H1 (cell line): Measurements from ENCODE around the gene TMPRSS11B. TPM values are rescaled to one million over a fixed set of nuclear protein-coding genes. Genes with fewer than 3 reads are reported as not detected.

Experiments used
- CTCF ChIA-PET: fragments of 300-600 bp; sonication (Branson Sonifier 250); formaldehyde crosslinking; loops from one replicate; lab custom pipeline; 2021; ENCODE audit not compliant: partially characterized antibody; lab: Charles Lee
- POLR2A ChIA-PET: fragments of 300-600 bp; sonication (Branson Sonifier 250); formaldehyde crosslinking; loops from one replicate; lab custom pipeline; 2021; ENCODE audit warnings: inconsistent platforms; ENCODE audit not compliant: partially characterized antibody; lab: Charles Lee
- DNase-seq, 2 experiments: peaks; one replicate each; pipeline versions ENCODE4 v3.0.0 to v3.0.0-alpha.2; 2010 to 2022; ENCODE audit warnings: low spot score in 2 of 2, low read depth in 1 of 2, mixed read lengths in 1 of 2
- FAIRE-seq: peaks from 2 replicates; lab custom pipeline; 2011; peaks lifted over from hg19 to GRCh38; lab: Jason Lieb, UNC
- H2AFZ ChIP-seq: 2 replicates; pipeline ENCODE4 v1.8.1; 2012; ENCODE audit warnings: low read length, inconsistent platforms
- H2AK5ac ChIP-seq: 2 replicates; pipeline ENCODE4 v1.6.1; 2013; ENCODE audit warnings: low read depth, low read length
- H2BK120ac ChIP-seq: replicated peaks from 2 replicates; pipeline ENCODE3; 2013; ENCODE audit warnings: low read depth, low read length, inconsistent platforms
- H2BK12ac ChIP-seq: 2 replicates; pipeline ENCODE4 v1.6.1; 2013; ENCODE audit warnings: low read depth, low read length
- H2BK15ac ChIP-seq: 2 replicates; pipeline ENCODE4 v1.6.1; 2013; ENCODE audit warnings: low read length
- H2BK20ac ChIP-seq: 2 replicates; pipeline ENCODE4 v1.6.1; 2013; ENCODE audit warnings: low read length
- H2BK5ac ChIP-seq: 2 replicates; pipeline ENCODE4 v1.6.1; 2013; ENCODE audit warnings: low read depth, low read length
- H3K14ac ChIP-seq: 2 replicates; pipeline ENCODE4 v1.6.1; 2013; ENCODE audit warnings: inconsistent platforms; ENCODE audit not compliant: insufficient read length
- H3K18ac ChIP-seq: 2 replicates; pipeline ENCODE4 v1.6.1; 2013; ENCODE audit warnings: low read length; ENCODE audit errors: extremely low read depth
- H3K23ac ChIP-seq: 2 replicates; pipeline ENCODE4 v1.6.1; 2013; ENCODE audit warnings: inconsistent platforms; ENCODE audit not compliant: insufficient read length
- H3K23me2 ChIP-seq: 2 replicates; pipeline ENCODE4 v1.6.1; 2013; ENCODE audit warnings: low read depth, low read length
- H3K27ac ChIP-seq: 2 replicates; pipeline ENCODE4 v1.6.1; 2011; ENCODE audit warnings: low read depth, low read length, inconsistent platforms
- H3K27me3 ChIP-seq, 4 experiments: replicated peaks in 1 of 4; 1 replicate in 1 of 4; 2 replicates in 3 of 4; pipeline versions ENCODE4 v1.6.1 to v1.8.1; 2011 to 2013; ENCODE audit warnings: low read length in 3 of 4, mild to moderate bottlenecking in 3 of 4, inconsistent platforms in 2 of 4, mixed read lengths in 2 of 4, moderate library complexity in 1 of 4; ENCODE audit not compliant: control insufficient read depth in 3 of 4, insufficient read depth in 3 of 4; ENCODE audit errors: extremely low read depth in 1 of 4
- H3K36me3 ChIP-seq, 4 experiments: 2 replicates each; pipeline versions ENCODE4 v1.6.1 to v1.8.1; 2011 to 2013; ENCODE audit warnings: mild to moderate bottlenecking in 4 of 4, low read length in 3 of 4, moderate library complexity in 2 of 4, control low read depth in 1 of 4, inconsistent platforms in 1 of 4; ENCODE audit not compliant: insufficient read depth in 4 of 4, control insufficient read depth in 2 of 4
- H3K4ac ChIP-seq: replicated peaks from 2 replicates; pipeline ENCODE3; 2013; ENCODE audit warnings: low read length, low read depth, mixed read lengths, inconsistent platforms; ENCODE audit not compliant: insufficient read length
- H3K4me1 ChIP-seq, 4 experiments: replicated peaks in 1 of 4; 1 replicate in 1 of 4; 2 replicates in 3 of 4; pipeline versions ENCODE4 v1.6.1 to v1.8.1; 2011 to 2013; ENCODE audit warnings: low read length in 3 of 4, inconsistent platforms in 2 of 4, mixed read lengths in 1 of 4; ENCODE audit not compliant: insufficient read depth in 4 of 4, control insufficient read depth in 3 of 4
- H3K4me2 ChIP-seq, 2 experiments: 2 replicates each; pipeline versions ENCODE4 v1.6.1 to v1.8.1; 2011 to 2013; ENCODE audit warnings: low read depth in 2 of 2, low read length in 2 of 2, control low read depth in 1 of 2, inconsistent platforms in 1 of 2, mild to moderate bottlenecking in 1 of 2; ENCODE audit not compliant: insufficient read depth in 1 of 2
- H3K4me3 ChIP-seq, 4 experiments: fragments of 200-600, 300-600 bp in 1 of 4; sonication (generic), shearing (Covaris generic), sonication (Bioruptor Twin) in 1 of 4; 2 replicates each; pipeline versions ENCODE4 v1.5.1 to v1.8.1; 2011 to 2016; ENCODE audit warnings: low read length in 4 of 4, low read depth in 3 of 4, control low read depth in 2 of 4, inconsistent platforms in 2 of 4, mild to moderate bottlenecking in 2 of 4, mixed read lengths in 1 of 4, moderate library complexity in 1 of 4; ENCODE audit not compliant: insufficient read depth in 2 of 4; ENCODE audit errors: extremely low read depth in 1 of 4
- H3K56ac ChIP-seq: replicated peaks from 2 replicates; pipeline ENCODE3; 2013; ENCODE audit warnings: low read depth, mild to moderate bottlenecking, mixed read lengths, low read length, inconsistent platforms; ENCODE audit not compliant: insufficient read length
- H3K79me1 ChIP-seq: 2 replicates; pipeline ENCODE4 v1.6.1; 2013; ENCODE audit warnings: low read depth, low read length, control low read depth
- H3K79me2 ChIP-seq, 2 experiments: 2 replicates each; pipeline versions ENCODE4 v1.6.1 to v1.8.1; 2012 to 2013; ENCODE audit warnings: low read length in 2 of 2, mild to moderate bottlenecking in 2 of 2, inconsistent platforms in 1 of 2; ENCODE audit not compliant: insufficient read depth in 2 of 2, control insufficient read depth in 1 of 2
- H3K9ac ChIP-seq, 4 experiments: replicated peaks in 1 of 4; 1 replicate in 1 of 4; 2 replicates in 3 of 4; pipeline versions ENCODE4 v1.6.1 to v1.8.1; 2011 to 2013; ENCODE audit warnings: low read depth in 3 of 4, low read length in 3 of 4, control low read depth in 2 of 4, mild to moderate bottlenecking in 2 of 4, moderate library complexity in 2 of 4, inconsistent platforms in 1 of 4; ENCODE audit errors: extremely low read depth in 1 of 4
- H3K9me3 ChIP-seq, 2 experiments: 2 replicates each; pipeline versions ENCODE4 v1.6.1 to v1.8.1; 2012 to 2013; ENCODE audit warnings: mild to moderate bottlenecking in 2 of 2, moderate library complexity in 2 of 2, control low read depth in 1 of 2, inconsistent platforms in 1 of 2, low read depth in 1 of 2, low read length in 1 of 2, mixed read lengths in 1 of 2; ENCODE audit not compliant: insufficient read depth in 2 of 2
- H4K20me1 ChIP-seq, 2 experiments: replicated peaks in 1 of 2; 2 replicates each; pipeline versions ENCODE3 to v1.8.1; 2011 to 2013; ENCODE audit warnings: inconsistent platforms in 2 of 2, low read length in 2 of 2, mild to moderate bottlenecking in 1 of 2; ENCODE audit not compliant: insufficient read depth in 2 of 2, control insufficient read depth in 1 of 2
- H4K5ac ChIP-seq: 2 replicates; pipeline ENCODE4 v1.6.1; 2013; ENCODE audit warnings: low read length, low read depth, mixed read lengths, inconsistent platforms; ENCODE audit not compliant: insufficient read length
- H4K8ac ChIP-seq: 2 replicates; pipeline ENCODE4 v1.8.0; 2013; ENCODE audit warnings: mild to moderate bottlenecking, moderate library complexity, low read length, inconsistent platforms; ENCODE audit not compliant: insufficient read depth; ENCODE audit errors: extremely low read depth
- H4K91ac ChIP-seq: replicated peaks from 2 replicates; pipeline ENCODE3; 2013; ENCODE audit warnings: low read length, mixed read lengths, inconsistent platforms; ENCODE audit not compliant: insufficient read length
- ATF3 ChIP-seq: IDR thresholded peaks from 2 replicates; pipeline ENCODE4 v1.6.1; 2011; ENCODE audit warnings: low read depth, mild to moderate bottlenecking, low read length; ENCODE audit not compliant: insufficient read depth
- KDM5A ChIP-seq: fragments of 200-600 bp; IDR thresholded peaks from 2 replicates; pipeline ENCODE4 v1.7.1; 2012; ENCODE audit warnings: mild to moderate bottlenecking, low read length, inconsistent platforms, mixed read lengths
- WGBS, 2 experiments: shearing (Covaris generic) in 1 of 2; methylation state at CpG; one replicate each; pipeline versions ENCODE4 v1.1.6 to v1.1.7; 2013 to 2015; ENCODE audit warnings: low lambda C conversion rate in 2 of 2, mixed read lengths in 2 of 2, inconsistent platforms in 1 of 2, low coverage in 1 of 2, missing lambda C conversion rate in 1 of 2; ENCODE audit not compliant: insufficient replicate concordance in 2 of 2, insufficient coverage in 1 of 2, insufficient read length in 1 of 2; ENCODE audit errors: extremely low coverage in 1 of 2, missing lambda C conversion rate in 1 of 2; 5-methylcytosine and 5-hydroxymethylcytosine counted together
- polyA plus RNA-seq, 7 experiments: library from polyadenylated mRNA; depleted of rRNA in 3 of 7; stranded (reverse) in 5 of 7; unstranded in 2 of 7; fragments of >200 nt in 5 of 7; fragments of 200-250 nt in 2 of 7; gene quantifications; 1 replicate in 5 of 7; 2 replicates in 1 of 7; 4 replicates in 1 of 7; pipeline versions ENCODE4 v1.2.1 to v1.2.3, GENCODE V29; 2011 to 2013; ENCODE audit warnings: missing spikeins in 2 of 7, mixed read lengths in 2 of 7
- total RNA-seq: library from RNA; stranded (reverse); fragmentation: NEBNext Ultra II Directional; extraction: Animal tissue kit (Norgen Biotek cat#: 25700); gene quantifications from 2 replicates; pipeline ENCODE4 v1.2.1, GENCODE V29; 2021

Gene TMPRSS11B
- total and polyA plus RNA-seq, 2 of the 8 experiments (the other 6 are each of a cell fraction or from before 2014, with no cell fraction given) = not detected

- no peak overlapping the region for H2BK15ac ChIP-seq
- H3K4ac ChIP-seq = no peak overlapping the region
- H4K8ac ChIP-seq = no peak overlapping the region
- H3K4me2 ChIP-seq = peak overlapping the region; percentile 62 to 64
- peak overlapping the region; percentile 70 for H4K5ac ChIP-seq
- H3K4me1 ChIP-seq = peaks cover 2 to 15% (median 8%) of the 10 kb centered on the region in 4 experiments; a peak in 4 of 7 replicates
- H3K56ac ChIP-seq = no peak overlapping the region
- H3K18ac ChIP-seq = 0 out of 2 replicates have a peak overlapping the region, but pooled peaks have one; percentile 60
- H3K79me2 ChIP-seq = no peaks in the 10 kb centered on the region
- DNase-seq = no peak
- H3K27me3 ChIP-seq = no peaks in the 10 kb centered on the region
- H3K23me2 ChIP-seq = 0 out of 2 replicates have a peak, but pooled peaks cover 3% of the 10 kb centered on the region
- 0 out of 2 replicates have a peak overlapping the region, but pooled peaks have one; percentile 40 for H2BK20ac ChIP-seq
- no peak overlapping the region; the same call in 1 of the 2 replicates for H2BK12ac ChIP-seq
- WGBS, 2 experiments = 45% methylated on average over 2 of the region's 2 CpGs; no CpG with 5 or more reads in 1 of the 2 experiments
- H3K23ac ChIP-seq = no peak overlapping the region
- peak overlapping the region; percentile 45; the same call in 1 of the 2 replicates for H2BK5ac ChIP-seq
- H3K36me3 ChIP-seq = peaks cover 0 to 13% (median 2%) of the 10 kb centered on the region in 4 experiments; a peak in 3 of 8 replicates
- H4K91ac ChIP-seq = no peak overlapping the region
- no peaks in the 10 kb centered on the region for H3K79me1 ChIP-seq
- H3K9ac ChIP-seq = no peak overlapping the region
- peak overlapping the region; percentile 2 for H2BK120ac ChIP-seq
- ChIA-PET POLR2A (interaction anchor here (1.0 to 1.9 kb wide), 2 partner anchors 133 to 139 kb away, joined by 3 to 13 read pairs; no protein-coding TSS in a partner anchor), CTCF (interaction anchor here (0.5 to 2.4 kb wide), 24 partner anchors 9 to 1379 kb away, joined by 3 to 18 read pairs (median 3); partner anchors contain the start of gene UGT2B15)
- no peak overlapping the region for H3K14ac ChIP-seq
- peak; percentile 88 for FAIRE-seq
- H4K20me1 ChIP-seq = no peaks in the 10 kb centered on the region
- peak overlapping the region; percentile 53; the same call in 1 of the 2 replicates for H2AK5ac ChIP-seq
- H2AFZ ChIP-seq = no peak overlapping the region
- H3K9me3 ChIP-seq = peaks cover 15 to 18% of the 10 kb centered on the region in 2 experiments
- H3K27ac ChIP-seq = peak overlapping the region; percentile 7; the same call in 1 of the 2 replicates
- peak overlapping the region in 2 of 4 experiments; percentile 8 to 48; a peak in 4 of 8 replicates for H3K4me3 ChIP-seq
- TF ChIP-seq KDM5A = no peak
- TF ChIP-seq ATF3 = no peak
Measured at GRCh38 chr4:68272380-68272779, 26.9 kb upstream of the TMPRSS11B start.
